ENCODE results near the gene GADD45G.

DNA sequence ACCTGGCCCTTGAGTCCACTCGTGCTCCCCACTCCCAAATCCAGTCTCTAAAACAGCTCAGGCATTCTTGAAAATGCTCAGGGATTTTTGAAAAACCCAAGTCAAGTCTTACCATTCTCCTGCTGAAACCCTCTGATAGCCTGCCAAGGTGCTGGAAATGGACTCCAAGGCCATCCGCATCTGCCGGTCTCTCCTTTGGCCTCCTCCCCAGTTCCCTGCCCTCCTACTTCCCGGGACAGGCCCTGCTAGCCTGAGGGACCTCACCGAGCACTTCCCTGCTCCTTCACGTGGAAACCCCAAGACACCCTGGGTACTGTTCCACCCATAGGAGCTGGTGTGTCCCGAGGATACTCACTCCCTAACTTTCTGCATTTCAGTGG lies 49.8 kb upstream of the GADD45G start:
- TF ChIP-seq, protein P1, sequence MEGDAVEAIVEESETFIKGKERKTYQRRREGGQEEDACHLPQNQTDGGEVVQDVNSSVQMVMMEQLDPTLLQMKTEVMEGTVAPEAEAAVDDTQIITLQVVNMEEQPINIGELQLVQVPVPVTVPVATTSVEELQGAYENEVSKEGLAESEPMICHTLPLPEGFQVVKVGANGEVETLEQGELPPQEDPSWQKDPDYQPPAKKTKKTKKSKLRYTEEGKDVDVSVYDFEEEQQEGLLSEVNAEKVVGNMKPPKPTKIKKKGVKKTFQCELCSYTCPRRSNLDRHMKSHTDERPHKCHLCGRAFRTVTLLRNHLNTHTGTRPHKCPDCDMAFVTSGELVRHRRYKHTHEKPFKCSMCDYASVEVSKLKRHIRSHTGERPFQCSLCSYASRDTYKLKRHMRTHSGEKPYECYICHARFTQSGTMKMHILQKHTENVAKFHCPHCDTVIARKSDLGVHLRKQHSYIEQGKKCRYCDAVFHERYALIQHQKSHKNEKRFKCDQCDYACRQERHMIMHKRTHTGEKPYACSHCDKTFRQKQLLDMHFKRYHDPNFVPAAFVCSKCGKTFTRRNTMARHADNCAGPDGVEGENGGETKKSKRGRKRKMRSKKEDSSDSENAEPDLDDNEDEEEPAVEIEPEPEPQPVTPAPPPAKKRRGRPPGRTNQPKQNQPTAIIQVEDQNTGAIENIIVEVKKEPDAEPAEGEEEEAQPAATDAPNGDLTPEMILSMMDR (conservative IDR thresholded peaks at IDR 0.05; ENCODE audit: low read length), result no peak
- TF ChIP-seq EZH2phosphoT487 (IDR thresholded peaks at IDR 0.05; ENCODE audit: borderline replicate concordance, low read depth, low read length), result no peak

All from OCI-LY7 (cell line).